B cell (primary cell): ENCODE data around the gene ETAA1.

Experiments
- CTCF ChIP-seq: fragments of 200-600 bp; IDR thresholded peaks from one replicate; pipeline ENCODE4 v1.8.0; 2022; ENCODE audit warnings: antibody characterized with exemption, mild to moderate bottlenecking
- EZH2 ChIP-seq: IDR thresholded peaks from 2 replicates; pipeline ENCODE4 v1.6.1; 2012; ENCODE audit warnings: borderline replicate concordance, low read depth, mild to moderate bottlenecking, moderate library complexity, low read length; ENCODE audit not compliant: insufficient read depth, poor library complexity, severe bottlenecking

- no peak for TF ChIP-seq CTCF
- TF ChIP-seq EZH2: no peak
Measured at GRCh38 chr2:67379048-67379447, 18.1 kb upstream of the ETAA1 start.
